H1 (cell line): ENCODE data around the gene CENPP. TPM values are rescaled to one million over a fixed set of nuclear protein-coding genes. Genes with fewer than 3 reads are reported as not detected.

Experiments
- GABPA ChIP-seq: IDR thresholded peaks from 2 replicates; pipeline ENCODE4 v1.6.1; 2011; ENCODE audit warnings: mild to moderate bottlenecking, low read length, moderate library complexity, borderline replicate concordance; ENCODE audit not compliant: insufficient read depth
- SP1 ChIP-seq: IDR thresholded peaks from 2 replicates; pipeline ENCODE4 v1.6.1; 2011; ENCODE audit warnings: low read depth, low read length
- polyA plus RNA-seq, 7 experiments: library from polyadenylated mRNA; depleted of rRNA in 3 of 7; stranded (reverse) in 5 of 7; unstranded in 2 of 7; fragments of >200 nt in 5 of 7; fragments of 200-250 nt in 2 of 7; gene quantifications; 1 replicate in 5 of 7; 2 replicates in 1 of 7; 4 replicates in 1 of 7; pipeline versions ENCODE4 v1.2.1 to v1.2.3, GENCODE V29; 2011 to 2013; ENCODE audit warnings: missing spikeins in 2 of 7, mixed read lengths in 2 of 7
- total RNA-seq: library from RNA; stranded (reverse); fragmentation: NEBNext Ultra II Directional; extraction: Animal tissue kit (Norgen Biotek cat#: 25700); gene quantifications from 2 replicates; pipeline ENCODE4 v1.2.1, GENCODE V29; 2021

Gene CENPP
- total and polyA plus RNA-seq, 2 of the 8 experiments (the other 6 are each of a cell fraction or from before 2014, with no cell fraction given) = 2.7 to 10.8 TPM

DNA sequence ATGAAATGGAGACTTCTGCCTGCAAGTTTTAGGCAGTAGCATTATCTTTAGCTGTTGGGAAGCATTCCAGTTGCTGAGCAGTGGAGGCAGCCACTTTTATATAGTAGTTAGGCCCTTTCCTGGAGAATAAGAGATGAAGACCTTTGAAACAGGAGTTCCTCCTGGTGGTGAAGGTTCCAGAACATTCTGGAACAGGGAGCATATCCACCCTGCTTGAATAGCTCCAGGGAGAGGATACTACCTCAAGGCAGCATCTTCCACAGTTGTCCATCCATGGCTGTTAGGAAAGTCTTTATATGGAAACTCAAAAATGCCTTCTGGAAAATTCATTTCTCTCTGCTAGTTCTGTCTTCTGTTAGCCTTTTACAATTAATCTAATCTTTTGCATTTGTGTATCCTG, 153.6 kb downstream of the CENPP start (continued):
- TF ChIP-seq GABPA (no peak), SP1 (no peak)
